Left colon (tissue), 2 donors: Measurements from ENCODE around the gene ESCO1. TPM values are rescaled to one million over a fixed set of nuclear protein-coding genes. Genes with fewer than 3 reads are reported as not detected.
"Not testable (repeated sequence)": the region's sequence is repeated elsewhere in the genome, so short reads cannot be mapped to it uniquely, and the experiment has no call there.

Experiments used
- ATAC-seq: fragments of 200-7000 bp; cut with Tn5 transposase; one replicate; pipeline ENCODE4 v1.9.1; 2020; ENCODE audit warnings: mild to moderate bottlenecking, moderate library complexity
- DNase-seq, 2 donors: peaks; one replicate each; pipeline ENCODE4 v3.0.0-alpha.2; 2020
- intact Hi-C, 2 donors: fragments of 100-400 bp; cut with DNase I in 1 of 2; cut with micrococcal nuclease in 1 of 2; formaldehyde crosslinking; loops; one replicate each; pipeline versions ENCODE4 v1.11.2 to v1.14.0; 2022; cut with DNase I, micrococcal nuclease
- long read RNA-seq: library from polyadenylated mRNA; unstranded; transcript quantifications from one replicate; pipeline ENCODE4 v2.0.0, GENCODE V29; 2021
- total RNA-seq, 2 donors: library from RNA; stranded (reverse); fragmentation: NEBNext Ultra II Directional; extraction: Animal tissue kit (Norgen Biotek cat#: 25700); gene quantifications; one replicate each; pipeline ENCODE4 v1.2.1, GENCODE V29; 2021
- donor health status: DM: no; HTN: no; CAD: no.
- donor health status: DM: yes; HTN: yes; CAD: no.

The ESCO1 gene
- 10 to 100 TPM; 14.8 to 16.4 TPM for total RNA-seq
- long read RNA-seq, full-length matches to known transcripts = 4 of 13 reads
- long read RNA-seq, partial matches to known transcripts = 6 of 13 reads
- long read RNA-seq, other reads (novel, unspliced or antisense) = 3 of 13 reads

DNA sequence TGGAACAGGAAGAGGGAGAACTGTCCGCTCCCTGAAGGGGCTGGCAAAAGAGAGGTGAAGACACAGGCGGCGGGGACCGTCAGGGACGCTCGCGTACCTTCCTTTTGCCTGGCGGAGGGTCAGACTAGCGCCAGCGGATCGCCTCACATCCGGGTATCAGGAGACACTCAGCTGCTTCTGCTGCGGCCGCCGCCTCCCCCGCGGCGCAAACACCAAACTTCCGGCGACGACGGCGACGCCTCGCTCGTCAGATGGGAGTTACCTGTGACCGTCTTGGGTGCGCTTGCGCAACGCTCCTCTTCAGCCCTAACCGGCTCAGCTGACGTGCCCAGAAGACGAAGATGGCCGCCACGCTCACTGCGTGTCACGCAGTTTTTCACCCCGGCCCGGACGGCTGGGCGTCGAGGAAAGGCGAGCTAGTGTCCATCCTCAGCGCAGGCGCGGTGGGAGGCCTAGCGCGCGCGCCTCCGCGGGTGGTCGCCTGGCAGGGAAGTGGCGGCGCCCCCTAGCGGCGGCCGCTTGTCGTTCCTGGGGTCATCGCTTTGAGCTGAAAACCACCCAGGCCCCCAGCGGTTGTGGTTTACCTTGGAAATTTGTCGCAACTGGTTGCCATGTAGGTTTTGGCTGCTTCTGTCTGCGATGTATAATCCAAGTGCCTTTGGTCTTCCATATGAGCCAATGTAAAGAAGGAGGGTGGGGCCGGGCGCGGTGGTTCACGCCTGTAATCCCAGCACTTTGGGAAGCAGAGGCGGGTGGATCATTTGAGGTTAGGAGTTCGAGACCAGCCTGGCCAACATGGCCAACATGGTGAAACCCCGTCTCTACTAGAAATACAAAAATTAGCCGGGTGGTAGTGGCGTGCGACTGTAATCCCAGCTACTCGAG is at the start of gene ESCO1:
Gene ESCO1, minus strand, starts transcription at position 179 of the 885 bp plus-strand sequence. CDS start 25,861 bp downstream, outside the sequence.
- ATAC-seq = peak; percentile 88
- intact Hi-C loops = no loop called here
- DNase-seq = peak; percentile 96 to 98

- DNase-seq, intact Hi-C loops, ATAC-seq: not testable (repeated sequence)
Observed at GRCh38 chr18:21640375-21640774, 39.9 kb upstream of the ESCO1 start.

GRCh38 chr18:21638822-21639221 is 38.3 kb upstream of the ESCO1 start:
- ATAC-seq (no peak), DNase-seq (no peak)
- intact Hi-C loops = no loop called here

GRCh38 chr18:21636769-21637168 is 36.3 kb upstream of the ESCO1 start:
- ATAC-seq (no peak), DNase-seq (no peak)
- intact Hi-C loops = no loop called here

- DNase-seq (no peak), ATAC-seq (no peak)
- intact Hi-C loops = no loop called here
Observed at GRCh38 chr18:21634588-21635199, 34.2 kb upstream of the ESCO1 start.

DNA sequence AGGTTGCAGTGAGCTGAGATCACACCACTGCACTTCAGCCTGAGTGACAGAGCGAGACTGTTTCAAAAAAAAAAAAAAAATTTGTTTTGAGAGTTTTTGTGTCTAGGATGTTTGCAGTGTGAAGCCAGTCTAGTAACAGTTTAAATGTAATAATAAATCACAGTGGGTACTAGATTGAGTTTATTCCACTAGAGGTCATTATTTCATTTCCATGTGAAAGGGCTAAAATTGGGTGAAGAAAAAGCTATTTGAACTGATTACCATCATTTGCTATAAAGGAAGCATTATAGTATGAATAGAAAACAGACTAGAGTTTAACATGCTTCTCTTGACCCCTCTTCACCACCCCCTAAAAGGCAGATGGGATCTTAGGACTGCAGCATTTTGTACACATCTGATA is 31.9 kb upstream of the ESCO1 start:
- DNase-seq (no peak), ATAC-seq (peak; percentile 24)
- intact Hi-C loops = no loop called here

DNA sequence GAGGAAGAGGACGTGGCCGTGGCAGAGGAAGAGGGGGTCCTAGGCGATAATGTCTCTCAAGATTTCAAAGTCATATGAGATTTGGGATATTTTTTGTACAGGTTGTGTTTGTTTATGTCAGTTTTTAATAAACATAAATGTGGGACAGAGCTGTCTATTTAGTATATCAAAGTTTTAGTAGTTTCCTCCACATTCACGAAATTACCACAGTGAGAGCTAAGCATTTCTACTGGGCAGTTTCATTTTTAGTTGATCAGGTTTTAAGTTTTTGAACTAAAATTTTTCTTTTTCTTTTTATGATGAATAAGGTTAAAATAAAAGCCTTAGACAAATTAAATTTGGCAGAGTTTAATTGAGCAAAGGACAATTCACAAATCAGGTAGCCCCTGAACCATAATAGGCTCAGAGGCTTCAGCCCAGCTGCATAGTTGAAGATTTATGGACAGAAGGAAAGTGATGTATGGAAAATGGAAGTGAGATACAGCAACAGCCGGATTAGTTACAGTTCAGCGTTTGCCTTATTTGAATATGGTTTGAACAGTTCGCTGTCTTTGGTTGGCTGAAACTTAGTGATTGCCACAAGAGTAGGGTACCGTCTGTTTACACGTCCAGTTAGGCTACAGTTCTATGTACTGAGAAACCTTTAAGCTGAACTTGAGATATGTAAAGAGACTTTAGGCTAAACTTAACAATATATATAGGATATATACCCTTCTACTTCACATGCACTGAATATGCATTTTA is 28.8 kb upstream of the ESCO1 start:
- ATAC-seq = no peak
- intact Hi-C loops = no loop called here
- DNase-seq = no peak

DNA sequence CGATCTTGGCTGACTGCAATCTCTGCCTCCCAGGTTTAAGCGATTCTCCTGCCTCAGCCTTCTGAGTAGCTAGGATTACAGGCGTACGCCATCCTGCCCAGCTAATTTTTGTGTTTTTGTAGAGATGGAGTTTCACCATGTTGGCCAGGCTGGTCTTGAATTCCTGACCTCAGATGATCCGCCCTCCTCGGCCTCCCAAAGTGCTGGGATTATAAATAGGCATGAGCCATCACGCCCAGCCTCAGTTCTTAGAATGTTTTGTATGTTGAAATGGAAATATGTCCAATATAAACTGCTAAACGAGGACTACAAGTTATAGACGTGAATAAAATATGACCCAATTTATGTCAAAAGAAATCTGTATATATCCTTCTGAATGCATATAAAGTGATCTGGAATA is 21.1 kb upstream of the ESCO1 start:
- DNase-seq, ATAC-seq, intact Hi-C loops: not testable (repeated sequence)

DNA sequence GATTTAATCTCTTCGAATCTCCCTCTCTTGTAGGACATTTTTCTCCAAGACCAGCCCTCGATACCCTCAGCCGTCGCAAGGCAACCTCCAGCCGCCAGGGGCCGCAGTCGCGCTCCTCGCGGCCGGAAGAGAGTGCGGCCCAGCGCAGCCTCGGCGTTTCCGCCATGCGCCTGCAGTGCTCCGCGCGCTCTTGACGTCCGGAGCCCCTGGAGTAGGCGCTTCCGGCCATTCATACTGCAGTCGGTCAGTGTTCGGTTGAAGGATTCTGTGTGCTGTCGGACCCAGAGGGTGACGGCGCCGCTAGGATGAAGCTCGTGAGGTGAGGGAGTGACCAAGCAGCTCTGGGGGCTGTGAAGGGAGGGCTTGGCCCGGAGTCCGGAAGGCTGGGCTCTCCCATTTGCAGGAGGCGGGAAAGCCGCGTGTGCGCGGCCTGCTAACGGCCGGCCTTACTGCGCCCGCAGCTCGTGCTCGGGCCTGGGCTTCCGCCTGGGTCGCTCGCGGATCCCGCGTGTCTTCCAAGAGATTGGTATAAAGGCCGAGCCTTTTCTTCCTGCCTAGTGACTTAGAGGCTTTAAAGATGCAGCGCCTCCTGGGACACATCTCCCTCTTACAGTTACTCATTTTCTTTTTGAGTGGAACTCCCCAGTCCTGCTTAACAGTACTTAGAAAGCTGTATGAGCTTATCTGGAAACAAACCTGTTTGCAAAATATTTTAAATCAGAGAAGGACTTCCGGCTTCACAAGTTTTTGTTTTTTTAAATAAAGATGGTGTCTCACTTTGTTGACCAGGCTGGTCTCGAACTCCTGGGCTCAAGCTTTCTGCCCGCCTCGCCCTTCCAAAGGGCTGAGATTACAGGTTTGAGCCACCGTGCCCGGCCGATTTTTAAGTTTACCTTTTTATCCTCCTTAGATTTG is 11.9 kb upstream of the ESCO1 start, which contains the start of gene SNRPD1:
Gene SNRPD1, plus strand, starts transcription at position 190 of the 915 bp plus-strand sequence. Its CDS starts 116 bp downstream, at position 306.
- DNase-seq = peak; percentile 84 to 92
- ATAC-seq = peak; percentile 98
- intact Hi-C loops = loop anchor here in 1 of 2 donors (10.0 kb wide), 2 partner anchors 92 to 132 kb away; partner anchors contain the start of genes ABHD3 and MIB1

DNA sequence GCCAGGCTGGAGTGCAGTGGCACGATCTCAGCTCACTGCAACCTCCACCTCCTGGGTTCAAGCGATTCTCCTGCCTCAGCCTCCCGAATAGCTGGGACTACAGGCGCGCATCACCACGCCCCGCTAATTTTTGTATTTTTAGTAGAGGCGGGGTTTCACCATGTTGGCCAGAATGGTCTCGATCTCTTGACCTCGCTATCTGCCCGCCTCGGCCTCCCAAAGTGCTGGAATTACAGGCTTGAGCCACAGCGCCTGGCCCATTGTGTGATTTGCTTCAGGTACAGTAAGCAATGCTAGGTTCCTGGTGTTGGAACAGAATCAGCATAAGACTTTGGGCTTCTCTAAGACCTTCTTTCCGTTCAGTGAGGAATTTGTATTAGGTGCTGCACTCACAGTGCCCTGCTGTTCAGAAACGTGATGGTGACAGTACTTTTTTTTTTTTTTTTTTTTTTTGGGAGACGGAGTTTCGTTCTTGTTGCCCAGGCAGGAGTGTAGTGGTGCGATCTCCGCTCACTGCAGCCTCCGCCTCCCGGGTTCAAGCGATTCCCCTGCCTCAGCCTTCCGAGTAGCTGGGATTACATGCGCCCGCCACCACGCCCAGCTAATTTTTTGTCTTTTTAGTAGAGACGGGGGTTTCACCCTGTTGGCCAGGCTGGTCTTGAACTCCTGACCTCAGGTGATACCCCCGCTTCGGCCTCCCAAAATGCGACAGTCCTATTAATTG is 11.1 kb upstream of the ESCO1 start:
- peak; percentile 9 for ATAC-seq
- not testable (repeated sequence) for DNase-seq
- intact Hi-C loops = loop anchor here in 1 of 2 donors (10.0 kb wide), 2 partner anchors 93 to 133 kb away; partner anchors contain the start of genes ABHD3 and MIB1

DNA sequence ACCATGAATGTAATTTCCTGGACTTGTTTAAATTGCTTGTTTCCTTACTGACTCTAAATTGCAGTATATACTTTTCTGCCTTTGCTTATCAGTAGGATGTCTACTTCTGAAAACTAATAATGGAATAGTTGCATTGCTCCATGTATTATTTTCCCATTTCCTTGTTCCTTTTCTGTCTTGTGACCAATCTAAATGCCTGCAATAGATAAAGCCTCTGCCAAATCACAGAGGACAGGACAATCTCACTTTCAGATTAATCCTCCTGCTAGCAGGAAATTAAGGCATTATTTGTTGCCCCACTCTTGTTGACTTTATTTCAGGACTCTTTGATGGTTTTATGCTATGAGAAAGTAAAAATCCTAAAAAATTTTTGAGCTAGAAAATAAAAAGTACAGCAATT is 4.7 kb upstream of the ESCO1 start:
- no peak for ATAC-seq
- DNase-seq = no peak
- intact Hi-C loops = no loop called here

DNA sequence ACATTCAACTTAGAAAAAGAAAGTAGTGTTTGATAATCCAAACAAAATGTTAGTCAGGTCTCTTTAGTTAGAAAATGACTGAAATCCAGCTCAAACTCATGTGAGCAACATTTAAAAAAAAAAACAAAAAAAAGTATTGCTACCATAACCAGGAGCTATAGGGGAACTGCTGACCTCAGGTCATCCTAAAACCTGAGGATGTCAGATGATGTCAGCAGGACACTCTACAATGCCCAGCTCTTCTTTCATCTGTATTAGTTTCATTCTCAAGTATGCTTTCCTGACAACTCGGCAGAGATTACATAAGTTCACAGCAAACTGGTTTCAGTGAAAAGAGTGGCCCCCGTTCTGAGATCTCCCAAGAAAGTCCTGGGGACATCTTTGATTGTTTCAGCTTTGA is 4.2 kb upstream of the ESCO1 start:
- intact Hi-C loops = no loop called here
- no peak for DNase-seq
- no peak for ATAC-seq

DNA sequence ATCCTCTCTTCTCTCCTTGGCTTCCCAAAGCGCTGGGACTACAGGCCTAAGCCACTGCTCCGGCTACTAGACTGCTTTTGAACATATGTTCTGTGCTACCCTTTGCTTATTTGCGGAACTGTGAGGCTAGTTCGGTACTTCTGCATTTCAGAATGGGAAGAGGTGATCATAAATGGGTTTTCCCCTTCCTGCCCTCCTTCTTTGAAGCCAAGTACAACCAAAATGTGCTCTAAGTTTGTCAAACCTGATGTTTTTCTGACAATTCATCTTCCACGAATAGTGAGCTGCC is 1.7 kb upstream of the ESCO1 start:
- intact Hi-C loops = no loop called here
- ATAC-seq (no peak), DNase-seq (no peak)

- DNase-seq (peak in 1 of 2 donors; percentile 82), ATAC-seq (peak; percentile 69)
- intact Hi-C loops = no loop called here
Observed at GRCh38 chr18:21599585-21600525, 649 bp downstream of the ESCO1 start.

- intact Hi-C loops = no loop called here
- DNase-seq (peak in 1 of 2 donors; percentile 31), ATAC-seq (no peak)
Observed at GRCh38 chr18:21598726-21599584, 1.5 kb downstream of the ESCO1 start.

GRCh38 chr18:21597620-21598019 is 2.9 kb downstream of the ESCO1 start:
- ATAC-seq (no peak), DNase-seq (no peak)
- intact Hi-C loops = no loop called here
